NCI-H226 (cell line): ENCODE data around the gene FAM241B.
A peak's percentile ranks its signal among the peaks of the same experiment; 100 is the strongest.

Experiments
- DNase-seq: peaks from one replicate; pipeline ENCODE4 v3.0.0-alpha.2; 2015

Gene FAM241B

DNA sequence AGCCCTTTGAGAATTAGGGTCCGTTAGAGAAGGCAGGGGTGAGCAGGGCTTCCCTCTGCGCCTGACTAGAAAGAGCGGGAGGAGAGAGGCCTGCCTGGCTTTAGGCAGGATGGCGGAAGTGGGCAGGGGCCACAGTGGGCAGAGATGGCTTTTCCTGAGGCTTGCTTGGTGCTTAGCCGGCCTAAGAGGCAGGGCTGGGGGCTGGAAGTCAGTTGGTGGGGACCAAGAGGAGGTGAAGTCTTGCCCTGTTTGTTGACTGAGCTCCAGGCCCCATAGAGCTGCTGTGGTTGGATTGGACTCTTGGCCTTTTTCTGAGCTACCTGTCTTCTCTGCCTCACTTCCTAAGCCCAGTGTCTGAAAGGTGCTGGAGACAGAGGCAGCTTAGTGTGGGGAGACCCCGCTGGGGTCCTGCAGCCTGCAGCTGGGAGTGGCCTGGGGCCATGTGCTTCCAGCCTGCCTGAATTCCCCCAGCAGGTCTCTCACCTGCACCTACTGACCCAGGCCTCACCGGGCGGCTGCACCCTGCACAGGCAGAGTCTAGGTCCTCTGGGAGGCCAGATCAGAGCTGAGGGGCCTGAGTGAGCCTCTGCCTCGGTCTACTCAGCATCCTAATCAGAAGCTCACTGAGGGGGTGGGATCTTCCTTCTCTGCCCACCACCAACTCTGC, 4.8 kb downstream of the FAM241B start:
- no peak for DNase-seq

- DNase-seq: no peak
These were observed 5.6 kb downstream of the FAM241B start for GRCh38 chr10:69635428-69636272.

DNA sequence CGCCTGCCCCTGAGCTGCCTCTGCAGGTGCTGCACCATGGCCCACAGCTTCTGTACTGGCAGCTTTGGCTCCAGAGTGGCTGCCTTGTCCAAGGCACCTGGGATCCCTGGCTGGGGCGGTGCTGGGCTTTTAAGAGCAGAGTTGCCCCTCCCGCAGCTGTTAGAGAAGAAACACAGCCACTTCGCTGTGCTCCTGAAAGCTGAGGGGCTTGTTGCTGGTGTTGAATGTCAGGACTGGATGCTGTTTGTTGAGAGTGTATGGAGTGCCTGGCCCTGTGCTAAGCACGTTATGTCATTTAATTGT, 6.2 kb downstream of the FAM241B start:
- DNase-seq: no peak

DNA sequence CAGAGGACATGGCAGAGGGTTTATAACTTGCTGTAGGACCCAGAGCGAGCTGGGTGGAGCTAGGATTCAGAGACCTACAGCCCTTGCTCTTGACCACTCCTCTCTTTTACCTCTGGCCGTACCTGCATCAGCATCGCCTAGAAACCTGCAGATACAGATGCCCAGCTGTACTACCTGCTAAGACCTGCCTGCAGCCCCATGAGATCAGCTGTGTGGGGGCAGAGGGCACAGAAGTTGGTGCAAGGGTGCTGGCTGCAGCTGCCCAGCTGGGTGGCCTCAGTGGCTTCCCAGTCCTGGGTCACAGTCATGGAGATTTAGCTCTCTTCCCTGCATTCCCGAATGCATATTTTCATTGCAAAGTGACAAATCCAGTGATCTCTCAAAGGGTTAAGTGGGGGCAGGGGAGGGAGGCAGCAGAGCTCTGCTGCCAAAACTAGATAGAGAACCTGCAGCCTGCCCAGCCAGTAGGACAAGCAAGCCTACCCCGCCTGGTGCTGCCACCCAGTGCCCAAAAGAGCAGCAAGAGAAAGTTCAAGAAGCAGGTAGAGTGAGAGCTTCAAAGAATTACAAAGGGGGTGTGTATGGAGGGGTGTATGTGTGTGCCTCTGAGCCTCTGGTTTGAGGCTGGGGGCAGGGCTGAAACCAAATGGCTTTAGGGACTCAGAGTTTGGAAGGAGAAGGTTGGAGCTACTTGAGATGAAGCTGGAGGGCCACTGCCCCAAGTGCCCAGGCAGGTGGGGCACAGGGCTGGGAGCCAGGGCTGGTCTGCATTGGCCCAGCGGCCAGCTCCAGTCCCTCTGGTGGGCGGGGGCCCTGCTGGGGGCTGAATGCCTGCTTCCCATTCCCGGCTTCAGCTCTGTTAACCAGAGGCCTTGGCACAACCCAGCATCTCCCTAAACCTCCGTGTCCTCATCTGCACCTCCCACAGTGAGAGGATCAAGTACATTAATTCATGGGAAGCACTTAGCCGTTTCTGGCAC, 6.9 kb downstream of the FAM241B start:
- no peak for DNase-seq

GRCh38 chr10:69638642-69639041, 8.6 kb downstream of the FAM241B start:
- no peak for DNase-seq

DNA sequence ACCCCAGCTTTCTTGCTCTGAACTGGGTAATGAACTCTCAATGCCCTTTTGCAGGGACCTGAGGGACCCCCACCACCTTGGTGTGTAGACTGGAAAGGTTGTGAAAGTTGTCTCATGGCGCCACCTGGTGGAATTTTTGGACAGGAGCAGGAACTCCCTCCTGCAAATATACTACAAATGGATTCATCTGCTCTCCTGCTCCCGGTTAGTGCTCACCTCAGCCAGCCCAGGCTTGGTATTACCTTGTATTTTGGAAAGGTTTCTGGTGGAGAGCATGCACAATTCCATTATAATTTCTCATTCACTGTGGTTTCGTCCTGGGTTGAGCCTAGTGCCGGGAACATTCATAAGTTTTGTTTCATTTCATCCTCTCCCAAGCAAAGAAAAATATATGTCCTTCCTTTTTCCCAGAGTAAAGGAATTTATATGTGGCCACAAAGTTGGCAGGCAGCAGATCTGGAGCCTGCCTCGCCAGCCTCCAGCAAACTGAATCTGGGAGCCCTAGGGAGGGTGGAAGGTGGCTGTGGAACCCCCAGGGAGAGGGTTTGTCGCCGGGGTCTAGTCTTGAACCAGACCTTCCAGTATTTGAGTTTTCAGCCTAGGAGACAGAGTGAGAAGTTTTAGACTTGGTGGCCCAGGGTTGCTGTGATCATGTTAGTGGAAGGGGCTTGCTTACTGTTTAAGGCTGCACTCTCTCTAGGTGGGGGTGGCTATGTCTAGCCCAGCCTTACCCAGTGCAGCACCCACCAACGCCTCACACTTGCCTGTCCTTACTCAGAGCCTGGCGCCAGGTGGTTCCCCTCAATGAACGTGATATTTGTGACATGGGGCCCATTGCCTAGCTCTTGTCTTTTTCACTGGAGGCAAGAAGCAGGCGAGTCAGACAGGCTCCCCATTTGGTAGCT, 9.5 kb downstream of the FAM241B start:
- DNase-seq: peak; percentile 14

- DNase-seq: no peak
These were observed 10.3 kb downstream of the FAM241B start for GRCh38 chr10:69640196-69640980.

DNA sequence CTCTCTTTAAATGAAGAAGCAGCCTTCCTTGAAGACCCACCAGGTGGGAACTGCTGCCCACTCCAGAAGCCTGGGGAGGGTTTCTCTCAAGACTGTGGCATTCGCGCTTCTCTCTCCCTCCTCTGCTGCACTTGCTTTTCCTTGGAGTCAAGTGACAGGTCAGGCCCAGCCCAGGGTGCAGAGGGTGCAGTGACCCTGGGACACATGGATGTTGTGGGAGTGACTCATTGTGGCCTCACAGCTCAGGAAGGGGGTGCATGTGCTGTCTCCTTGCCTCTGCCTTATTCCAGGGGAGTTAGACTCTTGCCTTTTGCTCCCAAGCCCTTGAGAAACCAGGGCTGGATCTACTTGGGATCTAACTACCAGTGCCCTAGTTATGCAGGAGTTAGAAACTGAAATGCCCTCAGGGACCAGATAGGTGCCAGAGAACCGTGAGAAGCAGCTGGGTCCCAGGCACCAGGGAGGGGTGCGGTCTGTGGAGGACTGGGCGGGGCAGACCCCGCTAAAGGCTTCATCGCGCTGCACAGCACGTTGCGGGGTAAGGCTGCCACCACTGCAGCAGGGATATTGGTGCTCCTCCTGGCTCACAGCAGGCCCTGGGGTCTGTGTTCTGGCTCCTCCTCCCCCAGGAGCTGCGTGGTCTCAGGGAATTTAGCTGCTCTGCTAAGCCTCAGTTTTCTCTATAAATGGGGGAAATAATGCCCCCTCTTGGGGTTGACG, 11.4 kb downstream of the FAM241B start:
- no peak for DNase-seq

DNA sequence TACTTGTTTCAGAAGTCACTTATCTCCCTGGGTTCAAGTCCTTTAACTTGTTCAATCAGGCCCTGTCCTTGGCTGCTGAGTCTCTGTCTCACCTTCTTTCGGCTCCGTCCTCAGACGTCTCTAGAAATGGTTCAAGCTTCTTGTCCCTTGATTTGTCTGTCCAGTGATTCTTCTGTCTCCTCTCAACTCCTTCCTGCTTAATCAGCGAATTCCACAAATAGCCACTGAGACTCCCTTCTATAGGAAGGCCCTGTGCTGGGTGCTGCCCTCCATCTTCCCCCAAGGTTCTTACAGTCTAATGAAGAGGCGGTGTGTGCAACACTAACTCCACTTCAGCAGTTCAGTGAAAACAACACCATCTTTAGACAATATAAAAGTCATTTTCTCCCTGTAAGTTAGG, 12.7 kb downstream of the FAM241B start:
- DNase-seq: no peak

GRCh38 chr10:69643779-69644657, 14.0 kb downstream of the FAM241B start:
- DNase-seq: no peak

- peak; percentile 39 for DNase-seq
These were observed 14.7 kb downstream of the FAM241B start for GRCh38 chr10:69644658-69645295.

GRCh38 chr10:69645296-69646184, 15.5 kb downstream of the FAM241B start:
- no peak for DNase-seq

- no peak for DNase-seq
These were observed 16.4 kb downstream of the FAM241B start for GRCh38 chr10:69646185-69647060.

DNA sequence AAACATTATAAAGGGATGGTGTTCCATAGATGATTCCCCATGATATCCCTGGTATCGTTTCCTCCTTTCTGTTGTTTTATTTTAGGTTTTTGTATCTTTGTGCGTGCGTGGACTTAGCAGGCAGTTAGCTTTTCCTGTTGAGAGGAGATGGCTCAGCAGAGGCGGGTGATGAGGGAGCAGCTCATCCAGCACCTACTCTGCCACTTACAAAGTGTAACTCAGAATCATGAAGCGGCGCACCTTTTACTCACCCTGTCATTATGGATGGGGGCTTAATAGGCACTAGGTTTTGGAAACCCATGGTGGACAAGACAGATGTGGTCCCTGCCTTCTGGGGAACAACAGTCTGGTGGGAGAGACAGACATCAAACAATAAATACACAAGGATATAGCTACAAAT, 17.1 kb downstream of the FAM241B start:
- no peak for DNase-seq

- no peak for DNase-seq
These were observed 17.8 kb downstream of the FAM241B start for GRCh38 chr10:69647819-69648218.

DNA sequence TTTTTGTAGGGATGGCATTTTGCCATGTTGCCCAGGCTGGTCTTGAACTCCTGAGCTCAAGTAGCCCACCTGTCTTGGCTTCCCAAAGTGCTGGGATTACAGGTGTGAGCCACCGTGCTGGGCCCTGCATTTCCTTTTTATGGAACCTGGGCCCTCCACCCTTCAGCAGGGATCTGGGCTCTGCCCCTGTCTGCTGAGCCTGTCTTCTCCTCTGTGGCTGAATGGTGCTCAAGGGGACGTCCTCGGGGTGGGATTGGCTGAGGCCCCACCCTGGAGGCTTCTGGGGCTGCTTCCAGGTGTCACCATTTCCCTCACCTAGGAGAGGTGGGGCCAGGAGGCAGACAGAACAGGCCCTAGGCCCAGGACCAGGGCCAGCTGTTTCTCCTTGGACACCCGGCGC, 18.4 kb downstream of the FAM241B start:
- no peak for DNase-seq
